ENCODE results near the gene UMOD.

UMOD gene

DNA sequence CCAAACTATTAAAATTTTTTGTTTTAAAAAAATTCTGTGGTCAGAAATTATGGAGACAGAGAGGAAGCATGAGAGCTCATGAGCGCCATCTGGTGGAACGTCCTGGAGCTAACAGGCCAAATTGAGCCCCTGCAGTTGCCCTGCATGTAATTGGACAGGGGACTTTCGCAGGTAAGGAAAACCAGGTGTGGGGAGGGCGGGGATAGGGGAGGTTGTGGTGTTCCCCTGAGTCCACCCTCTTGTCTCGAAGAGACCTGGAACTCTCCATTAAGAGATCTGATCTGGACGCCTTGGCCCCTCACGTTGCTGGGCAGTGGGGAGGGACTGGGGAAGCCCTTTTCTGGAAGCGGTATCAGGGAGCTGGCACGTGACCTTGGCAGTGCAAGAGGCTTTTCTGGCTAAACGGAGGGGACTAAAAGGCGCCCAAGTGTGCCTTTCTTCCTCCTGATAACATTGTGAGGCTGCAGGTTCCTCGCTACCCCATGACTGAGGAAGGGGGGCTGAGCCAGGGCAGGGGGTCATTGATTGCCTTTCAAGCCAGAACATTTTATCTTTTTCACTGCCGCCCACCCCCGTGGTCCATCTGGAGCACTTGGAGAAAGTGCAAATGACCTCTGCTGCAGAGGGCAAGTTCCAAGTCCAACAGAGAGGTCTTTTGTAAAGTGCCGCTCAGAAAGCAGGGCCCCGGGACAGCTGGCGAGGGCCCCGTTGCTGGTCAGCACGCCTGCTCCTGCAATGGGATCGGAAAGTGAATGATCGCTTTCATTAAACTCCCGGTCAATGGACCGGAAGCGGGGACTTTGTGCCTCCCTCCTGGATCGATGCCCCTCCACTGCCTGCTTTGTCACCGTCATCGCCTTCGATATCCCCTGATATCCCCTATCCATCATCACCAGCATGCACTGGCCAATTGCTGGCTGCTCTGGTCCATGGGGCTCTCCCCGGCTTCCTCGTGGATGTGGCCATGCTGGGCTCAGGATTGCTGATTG lies 33.6 kb upstream of the UMOD start:
- no peak overlapping the region for H3K4me3 ChIP-seq (ENCODE audit: low read depth, low read length)
- DNase-seq, result peak; percentile 61
- no peaks in the 10 kb centered on the region for H3K27me3 ChIP-seq
- no peaks in the 10 kb centered on the region for H3K4me1 ChIP-seq
- no peaks in the 10 kb centered on the region for H3K36me3 ChIP-seq
- TF ChIP-seq, protein P1, sequence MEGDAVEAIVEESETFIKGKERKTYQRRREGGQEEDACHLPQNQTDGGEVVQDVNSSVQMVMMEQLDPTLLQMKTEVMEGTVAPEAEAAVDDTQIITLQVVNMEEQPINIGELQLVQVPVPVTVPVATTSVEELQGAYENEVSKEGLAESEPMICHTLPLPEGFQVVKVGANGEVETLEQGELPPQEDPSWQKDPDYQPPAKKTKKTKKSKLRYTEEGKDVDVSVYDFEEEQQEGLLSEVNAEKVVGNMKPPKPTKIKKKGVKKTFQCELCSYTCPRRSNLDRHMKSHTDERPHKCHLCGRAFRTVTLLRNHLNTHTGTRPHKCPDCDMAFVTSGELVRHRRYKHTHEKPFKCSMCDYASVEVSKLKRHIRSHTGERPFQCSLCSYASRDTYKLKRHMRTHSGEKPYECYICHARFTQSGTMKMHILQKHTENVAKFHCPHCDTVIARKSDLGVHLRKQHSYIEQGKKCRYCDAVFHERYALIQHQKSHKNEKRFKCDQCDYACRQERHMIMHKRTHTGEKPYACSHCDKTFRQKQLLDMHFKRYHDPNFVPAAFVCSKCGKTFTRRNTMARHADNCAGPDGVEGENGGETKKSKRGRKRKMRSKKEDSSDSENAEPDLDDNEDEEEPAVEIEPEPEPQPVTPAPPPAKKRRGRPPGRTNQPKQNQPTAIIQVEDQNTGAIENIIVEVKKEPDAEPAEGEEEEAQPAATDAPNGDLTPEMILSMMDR (IDR thresholded peaks at IDR 0.05; ENCODE audit: low read depth, low read length), result peak; percentile 86
- no peaks in the 10 kb centered on the region for H3K9me3 ChIP-seq

DNA sequence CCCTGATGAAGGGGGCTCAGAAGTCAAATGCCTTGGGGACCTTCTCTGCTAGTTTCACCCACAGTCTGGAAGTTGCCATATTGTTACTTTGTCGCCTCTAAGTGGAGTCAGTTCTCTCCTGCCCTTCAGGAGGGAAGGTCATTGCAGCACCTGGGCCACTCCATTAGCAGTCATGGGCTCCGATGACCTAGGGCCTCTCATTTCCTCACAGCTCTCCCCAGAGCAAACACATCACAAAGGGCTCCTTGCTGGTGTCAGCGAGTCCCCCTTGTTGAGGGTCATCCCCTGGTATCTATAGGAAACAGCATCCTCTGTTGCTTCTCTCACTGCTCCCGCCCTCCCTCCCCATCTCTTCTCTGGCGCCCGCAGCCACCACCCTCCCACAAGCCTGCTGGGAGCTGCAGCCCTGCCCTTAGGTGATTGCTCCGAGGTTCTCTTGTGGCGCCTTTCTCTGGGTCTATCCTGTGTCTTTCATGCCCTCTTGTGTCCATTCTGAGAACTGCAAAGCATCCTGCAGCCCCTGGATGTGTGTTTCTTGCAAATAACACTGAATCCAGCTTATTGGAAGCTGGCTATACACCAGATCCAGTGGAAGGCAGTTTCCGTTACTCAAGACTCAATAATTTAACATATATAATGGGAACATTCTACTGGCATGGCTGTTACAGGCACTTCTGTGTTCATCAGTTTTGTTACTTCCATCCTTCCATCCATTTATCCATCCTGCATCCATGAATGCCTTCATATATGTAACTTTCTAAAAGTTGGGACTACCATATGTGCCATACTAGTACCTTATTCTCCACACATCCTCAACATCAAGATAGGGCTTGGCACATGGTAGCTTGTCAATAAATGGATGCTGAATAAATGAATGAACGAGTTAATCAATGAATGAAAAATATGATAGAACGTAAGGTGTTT lies 30.9 kb upstream of the UMOD start:
- no peak overlapping the region for H3K4me3 ChIP-seq (ENCODE audit: low read depth, low read length)
- no peaks in the 10 kb centered on the region for H3K4me1 ChIP-seq
- TF ChIP-seq, protein P1 (IDR thresholded peaks at IDR 0.05; ENCODE audit: low read depth, low read length), result peak; percentile 83
- H3K36me3 ChIP-seq, result no peaks in the 10 kb centered on the region
- DNase-seq, result peak; percentile 63
- H3K9me3 ChIP-seq, result no peaks in the 10 kb centered on the region
- H3K27me3 ChIP-seq, result no peaks in the 10 kb centered on the region

DNA sequence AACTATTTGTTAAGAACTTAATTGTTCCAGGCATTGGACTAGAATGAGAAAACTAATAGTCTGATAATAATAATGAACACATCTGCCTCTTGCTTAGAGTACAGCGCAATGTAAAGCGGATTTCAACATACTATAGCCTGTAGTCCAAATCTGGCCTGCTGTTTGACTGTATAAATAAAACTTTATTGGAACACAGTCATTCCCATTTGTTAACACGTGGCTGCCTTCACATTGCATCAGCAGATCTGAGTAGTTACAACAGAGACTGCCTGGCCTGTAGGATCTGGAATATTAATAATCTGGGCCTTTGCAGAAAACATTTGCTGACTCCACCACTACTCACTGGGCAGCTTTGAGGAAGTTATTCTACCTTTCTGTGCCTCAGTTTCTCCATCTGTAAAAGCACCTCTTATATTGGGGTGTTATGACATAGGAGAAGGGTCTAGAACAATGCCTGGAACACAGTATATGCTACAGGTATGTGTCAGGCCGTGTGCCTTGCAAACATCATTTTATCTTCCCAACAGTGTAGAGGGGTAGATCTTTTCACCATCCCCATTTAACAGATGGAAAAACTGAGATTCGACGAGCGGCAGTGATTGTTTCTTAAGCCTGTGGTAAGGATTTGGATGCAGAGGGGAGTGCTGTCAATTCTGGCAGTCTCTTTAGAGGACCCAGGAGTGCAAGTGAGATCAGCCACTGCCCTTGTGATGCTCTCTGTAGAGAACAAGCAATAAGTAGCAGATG lies 29.9 kb upstream of the UMOD start:
- TF ChIP-seq, protein P1 (IDR thresholded peaks at IDR 0.05; ENCODE audit: low read depth, low read length), result no peak
- no peak overlapping the region for H3K4me3 ChIP-seq (ENCODE audit: low read depth, low read length)
- H3K4me1 ChIP-seq, result no peaks in the 10 kb centered on the region
- no peaks in the 10 kb centered on the region for H3K27me3 ChIP-seq
- no peaks in the 10 kb centered on the region for H3K36me3 ChIP-seq
- no peak for DNase-seq
- H3K9me3 ChIP-seq, result no peaks in the 10 kb centered on the region

DNA sequence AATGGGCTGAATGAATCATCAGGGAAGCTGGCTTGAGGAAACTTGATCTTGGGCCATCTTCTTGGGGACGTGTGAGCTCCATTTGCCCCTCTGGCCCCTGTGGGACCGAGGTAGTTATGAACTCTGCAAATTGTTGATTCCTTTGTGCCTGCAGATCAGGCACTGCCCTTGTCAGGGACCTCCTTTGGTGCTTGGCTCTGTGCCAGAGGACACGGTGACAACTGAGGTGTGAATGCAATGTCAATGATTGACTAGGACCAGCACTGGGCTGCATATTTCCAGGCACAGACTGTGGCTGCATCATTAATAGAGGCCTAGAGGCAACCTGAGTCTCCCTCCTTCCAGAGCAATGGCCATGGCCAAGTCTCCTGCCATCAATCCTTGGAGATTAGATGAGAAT lies 28.3 kb upstream of the UMOD start:
- Histone ChIP-seq H3K4me3 (ENCODE audit: low read depth, low read length) (no peak overlapping the region), H3K36me3 (no peaks in the 10 kb centered on the region), H3K27me3 (no peaks in the 10 kb centered on the region), H3K9me3 (no peaks in the 10 kb centered on the region), H3K4me1 (no peaks in the 10 kb centered on the region)
- TF ChIP-seq, protein P1 (IDR thresholded peaks at IDR 0.05; ENCODE audit: low read depth, low read length), result no peak
- no peak for DNase-seq

DNA sequence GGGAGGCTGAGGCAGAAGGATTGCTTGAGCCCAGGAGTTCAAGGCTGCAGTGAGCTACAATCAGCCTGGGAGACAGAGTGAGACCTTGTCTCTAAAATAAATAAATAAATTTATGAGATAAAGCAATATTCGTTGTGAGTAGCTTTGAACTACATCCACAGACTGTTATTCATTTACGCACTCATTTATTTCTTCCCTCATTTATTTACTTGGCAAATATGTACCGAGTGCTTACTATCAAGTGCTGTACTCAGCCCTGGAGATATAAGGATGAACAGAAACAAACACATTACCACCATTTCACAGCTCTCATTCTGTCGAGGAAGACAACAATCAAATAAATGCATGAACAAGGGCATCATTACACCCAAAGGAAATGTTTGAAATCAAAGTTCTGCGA lies 24.7 kb upstream of the UMOD start:
- no peaks in the 10 kb centered on the region for H3K27me3 ChIP-seq
- no peaks in the 10 kb centered on the region for H3K36me3 ChIP-seq
- no peaks in the 10 kb centered on the region for H3K9me3 ChIP-seq
- H3K4me1 ChIP-seq, result no peaks in the 10 kb centered on the region
- TF ChIP-seq, protein P1 (IDR thresholded peaks at IDR 0.05; ENCODE audit: low read depth, low read length), result no peak
- H3K4me3 ChIP-seq (ENCODE audit: low read depth, low read length), result no peak overlapping the region
- DNase-seq, result no peak

All from BE2C (cell line).